Skin of body (tissue), 2 donors: Measurements from ENCODE around the gene TMEM143. TPM values are rescaled to one million over a fixed set of nuclear protein-coding genes. Genes with fewer than 3 reads are reported as not detected.
"Not testable (repeated sequence)": the region's sequence is repeated elsewhere in the genome, so short reads cannot be mapped to it uniquely, and the experiment has no call there.

Experiments
- DNase-seq: peaks from one replicate; lab custom pipeline; 2025; lab: John Stamatoyannopoulos, UW
- total RNA-seq: library from RNA; depleted of rRNA; stranded (reverse); fragments of >200 nt; gene quantifications from one replicate; pipeline ENCODE4 v1.2.3, GENCODE V29; 2014

TMEM143 gene
- total RNA-seq, 1 donor from 2014 or later: 4.7 TPM

DNA sequence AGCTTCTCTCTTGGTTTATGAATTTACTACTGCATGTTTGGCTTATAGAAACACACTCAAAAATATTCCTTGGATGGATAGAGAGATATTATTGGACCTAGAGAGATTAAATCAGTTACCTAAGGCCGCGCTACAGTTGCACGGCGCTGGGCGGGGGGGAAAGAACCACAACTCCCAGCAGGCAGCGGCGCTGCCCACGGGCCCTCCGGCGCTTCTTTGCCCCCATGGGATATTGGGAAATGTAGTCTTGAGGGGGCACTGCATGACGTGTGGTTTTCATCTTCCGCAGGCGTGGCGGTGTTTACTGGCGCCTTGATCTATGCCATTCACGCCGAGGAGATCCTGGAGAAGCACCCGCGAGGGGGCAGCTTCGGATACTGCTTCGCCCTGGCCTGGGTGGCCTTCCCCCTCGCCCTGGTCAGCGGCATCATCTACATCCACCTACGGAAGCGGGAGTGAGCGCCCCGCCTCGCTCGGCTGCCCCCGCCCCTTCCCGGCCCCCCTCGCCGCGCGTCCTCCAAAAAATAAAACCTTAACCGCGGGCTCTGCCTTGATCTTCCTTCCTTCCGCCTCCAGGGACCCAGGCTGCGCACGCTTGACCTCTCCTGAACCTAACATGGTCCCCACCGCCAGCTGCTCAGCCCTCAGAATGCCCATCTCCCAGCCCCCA is 33.6 kb downstream of the TMEM143 start:
- DNase-seq: peak; percentile 55

DNA sequence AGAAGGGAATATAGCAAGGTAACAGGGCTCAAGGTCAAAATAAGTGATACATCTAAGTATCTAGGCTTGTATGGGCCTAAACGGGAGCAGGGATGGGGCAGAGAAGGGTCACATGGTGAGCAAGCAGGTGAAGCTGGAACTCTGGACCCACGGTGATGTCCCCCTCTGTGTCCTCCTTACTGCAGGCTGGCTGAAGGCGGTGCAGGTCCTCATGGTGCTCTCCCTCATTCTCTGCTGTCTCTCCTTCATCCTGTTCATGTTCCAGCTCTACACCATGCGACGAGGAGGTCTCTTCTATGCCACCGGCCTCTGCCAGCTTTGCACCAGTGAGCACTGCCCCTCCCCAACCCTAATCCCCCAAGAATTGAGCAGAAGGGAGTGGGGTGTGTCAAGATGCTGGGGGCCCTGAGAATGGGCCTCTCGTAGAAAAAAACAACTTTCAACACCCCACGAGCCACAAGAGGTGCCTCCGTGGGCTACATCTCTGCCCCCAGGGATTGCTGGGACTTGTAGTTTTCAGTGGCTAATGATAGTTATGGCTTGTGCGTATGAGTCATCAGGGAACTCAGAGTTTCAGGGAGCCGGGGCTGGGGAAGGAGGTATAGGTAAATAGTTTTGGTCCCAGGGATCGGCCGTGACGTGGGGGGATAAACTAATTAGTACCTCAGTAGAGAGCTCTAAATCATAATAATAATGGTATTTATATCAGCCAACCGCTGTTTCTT is 34.4 kb downstream of the TMEM143 start:
- DNase-seq: no peak

DNA sequence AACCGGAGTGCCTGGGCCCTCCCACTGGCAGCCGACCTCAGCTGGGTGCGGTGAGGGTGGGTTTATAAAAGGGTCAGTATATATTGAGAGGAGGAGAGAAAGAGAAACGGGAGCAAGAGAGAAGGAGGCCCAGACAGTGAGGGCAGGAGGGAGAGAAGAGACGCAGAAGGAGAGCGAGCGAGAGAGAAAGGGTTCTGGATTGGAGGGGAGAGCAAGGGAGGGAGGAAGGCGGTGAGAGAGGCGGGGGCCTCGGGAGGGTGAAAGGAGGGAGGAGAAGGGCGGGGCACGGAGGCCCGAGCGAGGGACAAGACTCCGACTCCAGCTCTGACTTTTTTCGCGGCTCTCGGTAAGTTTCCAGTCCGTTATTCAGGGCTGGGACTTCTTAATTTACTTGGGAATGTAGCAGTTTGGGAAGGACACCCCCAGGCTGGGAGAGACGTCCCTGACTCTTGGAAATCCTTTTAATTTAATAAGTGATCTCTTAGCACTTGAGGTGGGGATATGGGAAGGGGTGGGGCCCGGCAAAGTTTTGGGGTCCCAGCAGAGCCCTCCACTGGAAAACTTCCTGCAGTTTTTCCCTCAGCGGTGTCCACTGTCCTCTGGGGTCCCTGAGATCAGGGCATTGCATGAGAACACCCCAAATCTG is 38.4 kb downstream of the TMEM143 start, which contains the start of gene EMP3:
EMP3 (plus strand) TSS at position 288 of the 646 bp plus-strand sequence. CDS start 1,293 bp downstream, outside the sequence.
- peak; percentile 91 for DNase-seq

DNA sequence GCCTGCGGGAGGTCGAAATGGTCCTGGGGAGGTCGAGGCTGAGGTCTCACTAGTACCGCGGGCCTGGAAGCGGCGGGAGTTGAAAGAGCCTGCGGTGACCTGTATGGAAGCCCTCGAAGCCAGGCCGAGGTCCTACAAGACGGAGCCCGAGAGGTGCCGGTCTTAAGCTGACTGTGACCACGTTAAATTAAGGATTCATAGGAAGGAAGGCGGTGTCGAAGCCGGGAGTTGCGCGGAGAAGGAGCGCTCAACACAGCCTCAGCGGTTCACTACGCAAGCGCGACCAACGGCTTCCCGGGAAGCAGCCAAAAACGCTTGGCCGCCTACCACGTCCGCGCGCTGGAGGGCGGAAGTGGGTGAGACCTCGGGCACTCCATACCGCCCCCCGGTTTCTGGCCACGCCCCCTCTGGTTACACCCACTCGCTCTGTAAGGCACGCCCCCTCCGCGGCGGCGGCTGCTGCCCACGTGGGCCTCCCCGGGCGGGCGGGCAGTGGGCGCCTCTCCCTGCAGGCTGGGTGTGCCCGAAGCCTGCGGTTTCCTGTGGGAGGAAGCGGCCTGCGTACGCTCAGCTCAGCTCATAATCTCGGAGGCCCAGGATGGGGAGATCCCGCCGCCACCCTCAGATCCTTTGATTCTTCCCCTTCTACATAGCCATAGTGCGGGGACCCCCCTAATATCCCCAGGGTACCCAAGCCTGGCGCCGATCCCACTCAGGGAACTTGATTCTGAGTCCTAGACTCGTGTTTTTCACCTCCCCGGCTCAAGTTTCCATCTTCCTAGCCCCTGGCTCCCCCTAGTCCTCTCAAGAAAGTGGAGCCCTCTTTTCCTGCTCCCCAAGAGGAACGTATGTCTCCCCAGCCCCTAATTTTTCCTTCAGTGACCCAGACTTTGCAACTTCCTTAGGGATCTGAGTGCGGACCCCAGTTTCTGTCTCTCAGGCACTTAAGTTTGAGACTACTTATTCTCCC is 41.8 kb downstream of the TMEM143 start:
- DNase-seq: peak; percentile 98

DNA sequence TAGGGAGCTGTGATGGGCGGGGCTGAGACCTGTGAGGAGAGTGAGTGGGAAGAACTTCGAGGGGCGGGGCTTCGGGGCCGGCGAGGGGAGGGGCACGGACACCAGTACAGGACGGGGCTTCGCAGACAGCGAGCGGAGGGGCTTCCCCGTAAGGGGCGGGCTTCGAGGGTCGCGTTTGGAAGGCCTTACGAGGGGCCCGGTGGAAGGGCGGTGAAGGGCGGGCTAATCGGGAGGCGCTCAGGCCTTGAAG is 42.4 kb downstream of the TMEM143 start:
- DNase-seq: peak; percentile 79

DNA sequence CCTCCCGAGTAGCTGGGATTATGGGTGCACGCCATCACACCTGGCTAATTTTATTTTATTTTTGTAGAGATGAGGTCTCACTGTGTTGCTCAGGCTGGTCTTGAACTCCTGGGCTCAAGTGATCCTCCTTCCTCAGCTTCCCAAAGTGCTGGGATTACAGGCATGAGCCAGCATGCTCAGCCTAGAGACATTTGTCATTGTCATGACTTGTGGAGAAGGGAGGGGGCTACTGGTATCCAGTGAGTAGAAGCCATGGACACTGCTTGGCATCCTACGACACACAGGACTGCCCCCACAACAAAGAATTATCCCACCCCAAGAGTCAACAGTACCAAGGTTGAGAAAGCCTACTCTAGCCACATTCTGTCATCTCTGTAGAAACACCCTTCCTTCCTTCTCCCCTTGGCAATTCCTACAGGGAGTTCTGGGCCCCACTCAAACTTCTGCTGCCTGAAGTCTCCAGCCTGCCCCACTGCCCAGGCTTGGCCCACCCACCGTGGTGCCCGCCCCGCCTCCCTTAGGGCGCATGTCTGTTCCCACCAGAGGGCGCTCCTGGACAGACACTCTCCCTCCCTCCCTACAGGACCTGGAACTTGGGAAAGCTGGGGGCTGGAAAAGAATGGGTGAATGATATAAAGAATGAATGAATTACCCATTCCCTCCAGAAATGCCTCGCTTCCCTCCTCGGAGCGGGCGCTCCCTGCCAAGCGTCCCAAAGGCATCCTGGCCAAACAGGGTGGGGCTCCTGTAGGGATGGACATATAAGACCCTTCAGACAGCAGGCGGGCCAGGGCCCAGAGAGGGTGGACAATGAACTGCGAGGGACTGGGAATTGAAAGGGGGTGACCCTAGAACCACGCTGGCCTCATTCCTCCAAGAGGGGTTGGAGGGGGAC is 43.8 kb downstream of the TMEM143 start:
- no peak for DNase-seq

DNA sequence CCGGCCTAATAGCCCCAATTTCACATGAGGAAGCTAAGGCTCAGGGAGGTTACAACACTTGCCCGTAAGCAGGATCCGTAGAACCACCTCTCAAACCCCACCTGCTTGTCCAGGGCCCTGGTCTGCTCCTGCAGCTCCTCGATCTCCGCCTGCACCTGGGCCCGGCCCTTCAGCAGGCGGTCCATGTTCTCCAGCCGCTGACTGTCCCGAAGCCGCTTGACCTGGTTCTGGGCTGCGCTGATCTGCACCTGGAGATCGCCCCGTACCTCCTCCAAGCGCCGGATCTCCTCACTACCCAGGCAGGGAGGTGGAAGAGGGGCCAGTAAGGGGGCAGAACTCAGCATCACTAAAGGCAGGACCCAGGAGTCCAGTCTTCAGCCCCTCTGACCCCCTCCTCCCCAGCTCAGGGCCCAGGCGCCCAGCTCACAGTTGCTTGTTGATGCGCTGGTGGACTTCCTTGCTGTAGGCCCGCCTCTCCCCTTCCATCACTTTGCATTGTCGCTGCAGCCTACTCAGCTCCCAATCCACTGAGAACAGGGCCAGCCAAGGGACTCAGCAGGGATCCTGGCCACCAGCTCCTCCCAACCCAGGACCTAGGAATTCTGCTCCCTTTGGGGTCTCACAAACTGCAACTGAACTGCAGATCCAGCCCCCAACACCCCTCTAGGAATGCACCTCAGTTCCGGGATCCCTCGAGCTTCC is 45.3 kb downstream of the TMEM143 start:
- DNase-seq: no peak

DNA sequence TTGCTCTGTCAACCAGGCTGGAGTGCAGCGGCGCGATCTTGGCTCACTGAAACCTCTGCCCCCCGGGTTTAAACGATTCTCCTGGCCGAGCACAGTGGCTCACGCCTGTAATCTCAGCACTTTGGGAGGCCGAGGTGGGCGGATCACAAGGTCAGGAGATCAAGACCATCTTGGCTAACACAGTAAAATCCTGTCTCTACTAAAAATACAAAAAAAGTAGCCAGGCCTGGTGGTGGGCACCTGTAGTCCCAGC is 46.1 kb downstream of the TMEM143 start:
- not testable (repeated sequence) for DNase-seq

DNA sequence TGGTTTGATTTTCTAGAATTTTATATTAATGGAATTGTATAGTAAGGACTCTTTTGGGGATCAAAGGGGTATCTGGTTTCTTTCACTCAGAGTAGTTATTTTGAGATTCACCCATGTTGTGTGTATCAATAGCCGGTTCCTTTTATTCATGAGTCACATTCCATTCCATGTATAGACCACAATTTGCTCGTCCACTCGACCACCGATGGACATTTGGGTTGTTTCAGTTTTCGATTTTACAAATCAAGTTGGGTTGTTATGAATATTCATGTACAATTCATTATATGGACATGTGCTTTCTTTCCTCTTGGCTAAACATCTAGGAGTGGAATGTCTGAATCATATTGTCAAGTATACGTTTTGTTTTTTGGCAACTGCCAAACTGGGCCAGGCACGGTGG is 48.0 kb downstream of the TMEM143 start:
- DNase-seq: no peak

DNA sequence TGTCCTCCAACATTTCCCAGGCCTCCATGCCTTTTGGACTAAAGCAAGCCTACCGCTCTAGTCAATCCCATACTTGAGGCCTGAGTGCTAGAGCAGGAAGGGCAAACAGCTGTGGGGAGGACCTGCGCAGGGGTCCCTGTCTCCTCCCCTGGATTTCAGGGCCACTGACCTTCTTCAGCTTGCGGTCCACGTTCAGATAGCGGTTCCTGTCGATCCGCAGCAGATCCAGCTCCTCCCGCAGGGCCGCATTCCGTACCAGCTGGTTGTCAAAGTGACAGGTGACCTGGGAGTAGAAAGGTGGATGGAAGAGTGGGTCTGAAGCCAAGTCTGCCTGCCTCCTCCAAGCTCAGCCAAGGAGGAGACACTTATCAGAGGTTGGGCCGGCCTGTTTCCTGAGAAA is 52.4 kb downstream of the TMEM143 start:
- DNase-seq: no peak

DNA sequence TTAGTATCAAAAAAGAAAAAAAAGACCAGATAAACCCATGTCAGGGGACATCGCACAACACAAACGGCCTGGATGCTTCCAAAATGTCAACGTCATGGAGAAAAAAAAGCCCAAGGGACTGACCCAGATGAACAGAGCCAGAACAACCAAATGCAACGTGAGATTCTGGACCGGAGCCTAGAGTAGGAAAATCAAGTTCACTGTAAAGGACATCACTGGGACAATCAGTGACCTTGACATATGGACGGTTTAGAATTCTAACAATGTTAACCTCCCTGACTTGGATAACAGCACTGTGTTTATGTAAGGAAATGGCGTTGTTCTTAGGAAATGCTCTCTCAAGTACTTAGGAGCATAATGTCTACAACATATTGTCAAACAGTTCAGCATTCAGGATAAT is 53.5 kb downstream of the TMEM143 start:
- peak; percentile 24 for DNase-seq

DNA sequence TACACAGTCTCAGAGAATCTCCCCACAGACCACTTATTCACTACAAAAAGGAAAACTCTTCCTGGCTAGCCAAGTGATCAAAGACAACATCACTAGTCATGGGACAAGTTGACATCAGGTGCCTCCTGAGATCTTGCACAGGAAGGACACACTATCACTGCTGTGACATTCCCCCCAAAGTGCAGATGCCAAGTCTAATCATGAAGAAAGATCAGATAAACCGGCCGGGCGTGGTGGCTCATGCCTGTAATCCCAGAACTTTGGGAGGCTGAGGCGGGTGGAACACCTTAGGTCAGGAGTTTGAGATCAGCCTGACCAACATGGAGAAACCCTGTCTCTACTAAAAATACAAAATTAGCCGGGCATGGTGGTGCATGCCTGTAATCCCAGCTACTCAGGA is 54.0 kb downstream of the TMEM143 start:
- not testable (repeated sequence) for DNase-seq

DNA sequence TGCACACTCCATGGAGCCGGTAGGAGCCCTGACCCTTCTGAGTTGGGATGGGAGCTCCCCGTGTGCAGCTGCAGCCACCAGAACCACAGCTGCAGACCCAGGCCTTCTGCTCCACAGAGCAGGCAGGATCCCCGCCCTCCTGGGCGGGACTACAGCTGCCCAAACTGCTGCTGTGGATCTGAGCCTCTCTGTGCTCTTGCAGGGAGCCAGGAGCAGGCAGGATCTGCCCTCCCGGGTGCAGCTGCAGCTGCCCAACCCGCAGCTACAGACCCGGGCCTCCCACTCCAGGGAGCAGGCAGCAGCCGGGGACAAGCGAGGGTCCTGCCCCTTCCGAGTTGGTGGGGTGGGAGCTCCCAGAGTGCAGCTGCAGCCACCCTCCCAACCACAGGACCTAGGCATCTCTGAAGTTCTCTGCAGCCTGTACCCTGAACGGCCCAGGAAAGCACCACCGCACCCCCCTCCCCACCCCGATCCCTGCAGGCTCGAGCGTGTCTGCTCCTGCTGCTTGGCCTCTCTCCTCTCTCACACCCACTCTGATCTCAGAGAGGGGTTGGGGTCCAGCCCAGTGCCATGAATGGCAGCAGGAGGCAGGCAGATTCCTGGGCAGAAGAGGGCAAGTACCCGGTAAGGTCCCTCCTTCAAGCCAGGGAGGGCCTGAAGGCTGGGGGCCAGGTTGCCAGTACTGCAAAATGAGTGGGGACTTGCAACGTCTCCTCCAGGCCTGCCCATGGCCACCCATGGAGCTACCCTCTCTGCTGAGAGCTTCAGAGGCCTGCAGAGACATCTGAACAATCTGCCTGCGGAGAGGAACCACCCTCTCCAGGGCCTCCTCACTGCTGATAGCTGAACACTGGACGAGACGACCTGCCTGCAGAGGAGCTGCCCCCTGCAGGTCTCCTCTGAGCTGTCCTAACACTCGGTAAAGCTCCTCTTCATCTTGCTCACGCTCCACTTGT is 54.8 kb downstream of the TMEM143 start:
- no peak for DNase-seq

DNA sequence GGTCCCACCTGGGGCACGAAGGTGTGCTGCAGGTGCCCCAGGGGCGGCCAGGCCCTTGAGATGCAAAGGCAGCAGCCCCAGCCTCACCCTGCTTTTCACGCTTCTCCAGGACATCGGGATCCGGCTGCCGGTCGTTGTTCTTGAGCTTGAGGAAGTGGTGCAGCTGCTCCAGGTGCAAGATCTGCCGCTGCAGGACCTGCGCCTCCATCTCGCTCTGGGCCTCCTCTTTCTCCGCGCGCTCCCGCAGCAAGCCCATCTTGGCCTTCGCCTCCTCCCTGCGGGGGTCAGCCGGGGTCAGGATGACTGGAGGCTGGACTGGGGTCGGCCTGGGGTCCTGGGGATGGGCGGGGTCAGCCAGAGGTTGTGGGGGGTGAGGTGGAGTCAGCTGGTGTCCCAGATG is 59.9 kb downstream of the TMEM143 start:
- DNase-seq: no peak

DNA sequence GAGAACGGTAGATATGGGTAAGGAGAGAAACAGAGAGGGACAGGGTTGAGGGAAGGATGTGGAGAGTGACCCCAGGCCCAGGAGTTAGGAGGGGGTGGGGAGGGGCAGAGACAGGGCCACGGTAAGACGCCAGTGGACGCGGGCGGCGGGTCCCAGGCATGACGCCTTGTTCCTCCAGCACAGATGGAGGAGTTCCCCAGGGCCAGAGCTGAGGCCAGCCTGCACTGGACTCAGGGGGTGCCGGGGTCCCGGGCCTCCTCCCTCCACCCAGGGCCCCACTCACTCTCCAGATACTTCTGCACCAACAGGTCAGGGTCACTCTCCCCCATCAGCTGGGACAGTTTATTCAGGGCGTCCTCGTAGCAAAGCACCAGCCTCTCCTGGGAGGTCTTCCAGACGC is 60.4 kb downstream of the TMEM143 start:
- DNase-seq: no peak

DNA sequence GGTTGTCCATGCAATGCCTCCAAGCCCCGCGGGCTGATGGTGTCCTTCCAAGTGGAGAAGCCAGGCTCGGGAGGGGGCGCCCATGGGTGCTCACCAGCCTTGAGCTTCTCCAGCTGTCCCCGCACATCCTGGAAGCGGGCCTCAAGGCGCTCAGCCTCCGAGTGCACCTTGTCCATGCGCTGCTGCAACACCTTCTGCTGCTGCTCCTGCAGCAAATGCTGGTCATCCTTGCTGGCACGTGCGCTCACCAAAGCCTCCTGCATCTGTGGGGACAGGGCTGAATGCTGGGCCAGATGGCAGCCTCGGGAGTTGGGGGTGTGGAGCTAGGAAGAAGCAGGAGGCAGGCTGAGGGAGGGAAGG is 61.2 kb downstream of the TMEM143 start:
- no peak for DNase-seq

DNA sequence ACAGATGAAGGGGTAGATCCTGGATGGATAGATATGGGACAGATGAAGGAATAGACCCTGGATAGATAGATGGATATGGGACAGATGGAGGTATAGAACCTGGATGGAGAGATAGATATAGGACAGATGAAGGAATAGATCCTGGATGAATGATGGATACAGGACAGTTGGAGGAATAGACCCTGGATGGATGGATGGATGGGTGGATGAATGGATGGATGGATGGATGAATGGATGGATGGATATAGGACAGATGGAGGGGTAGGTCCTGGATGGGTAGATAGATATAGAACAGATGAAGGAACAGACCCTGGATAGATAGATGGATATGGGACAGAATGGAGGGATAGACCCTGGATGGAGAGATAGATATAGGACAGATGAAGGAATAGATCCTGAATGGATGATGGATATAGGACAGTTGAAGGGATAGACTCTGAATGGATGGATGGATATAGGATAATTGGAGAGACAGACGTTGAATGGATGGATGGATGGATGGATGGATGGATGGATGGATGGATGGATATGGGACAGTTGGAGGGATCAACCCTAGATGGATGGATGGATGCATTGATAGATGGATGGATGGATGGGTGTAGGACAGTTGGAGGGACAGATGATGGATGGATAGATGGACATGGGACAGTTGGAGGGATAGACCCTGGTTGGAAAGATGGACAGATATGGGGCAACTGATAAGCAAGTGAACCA is 61.7 kb downstream of the TMEM143 start:
- no peak for DNase-seq

DNA sequence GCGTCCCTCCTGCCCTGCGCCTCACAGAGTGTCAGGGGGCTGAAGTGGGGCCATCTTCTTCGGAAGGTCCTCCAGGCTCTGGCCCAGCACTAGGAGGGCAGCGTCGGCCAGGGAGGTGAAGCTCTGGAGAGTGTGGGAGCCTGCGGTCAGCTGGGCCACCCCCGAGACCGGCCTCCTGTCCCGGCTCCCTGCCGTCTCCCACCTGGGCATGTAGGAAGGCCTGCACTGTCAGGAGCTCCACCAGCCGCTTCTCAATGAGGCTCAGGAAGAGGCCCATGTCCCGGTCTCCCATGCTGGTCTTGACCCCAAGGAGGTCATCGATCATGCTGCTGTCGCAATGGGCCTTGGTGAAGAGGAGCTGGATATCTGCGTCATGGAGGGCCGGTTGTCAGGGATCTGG is 65.8 kb downstream of the TMEM143 start:
- DNase-seq: no peak
